HG03135 (cell line): ENCODE data around the gene NAA60.
A peak's percentile ranks its signal among the peaks of the same experiment; 100 is the strongest.

ENCODE experiments used
- ATAC-seq: cut with Tn5 transposase; IDR thresholded peaks from one replicate; pipeline ENCODE4 v1.9.1; 2021; ENCODE audit warnings: mild to moderate bottlenecking, moderate library complexity; ENCODE audit not compliant: unreplicated experiment

The NAA60 gene

DNA sequence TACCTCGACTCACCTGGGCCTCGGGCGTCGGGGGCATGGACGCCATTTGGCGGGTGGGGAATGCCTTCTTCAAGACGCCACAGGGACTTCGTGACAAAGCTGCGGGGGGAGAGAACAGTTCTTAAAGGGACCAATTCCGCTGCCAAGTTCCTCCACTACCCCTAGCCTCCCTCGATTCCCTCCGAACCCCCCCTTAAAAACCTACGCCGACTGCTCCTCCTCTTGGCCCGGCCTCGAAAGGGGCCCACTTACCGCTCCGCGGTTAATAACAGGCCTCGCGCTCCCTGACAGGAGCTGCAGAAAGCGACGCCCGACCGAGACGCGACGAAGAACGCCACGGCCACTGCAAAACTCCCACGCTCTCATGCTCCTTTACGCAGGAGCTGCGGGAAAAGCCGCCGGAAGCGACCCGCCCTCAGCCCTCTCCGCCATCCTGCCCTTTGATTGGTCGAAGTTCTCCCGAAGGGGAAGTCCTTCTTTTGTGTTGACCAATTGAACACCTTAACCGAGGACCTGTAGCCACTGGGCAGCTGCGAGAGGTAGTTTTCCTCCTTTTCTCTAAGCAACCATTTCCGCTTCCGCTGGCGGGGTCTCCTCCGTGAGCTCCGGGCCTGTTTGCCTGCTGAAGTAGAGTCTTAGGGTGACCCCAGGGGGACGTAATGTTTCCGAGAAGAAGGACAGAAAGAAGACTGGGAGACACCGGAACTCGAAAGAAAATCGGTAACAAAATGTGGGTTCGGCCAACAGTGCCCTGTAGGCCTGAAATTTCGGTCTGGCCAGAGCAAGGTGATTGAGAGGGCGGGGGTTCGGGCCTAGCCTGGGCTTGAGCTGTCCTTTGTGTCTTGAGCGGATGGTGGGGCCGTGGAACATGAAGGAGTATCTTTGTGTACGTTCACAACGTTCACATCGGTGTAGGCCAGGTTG is at the start of gene NAA60, which contains the start of gene ZNF597:
TSS of gene NAA60 (plus strand) at position 573 of the 924 bp plus-strand sequence. CDS start 32,548 bp downstream, outside the sequence.
TSS of gene ZNF597 (minus strand) at position 397 of the 924 bp plus-strand sequence. CDS start at position 46, 351 bp downstream.
- peak; percentile 88 for ATAC-seq

DNA sequence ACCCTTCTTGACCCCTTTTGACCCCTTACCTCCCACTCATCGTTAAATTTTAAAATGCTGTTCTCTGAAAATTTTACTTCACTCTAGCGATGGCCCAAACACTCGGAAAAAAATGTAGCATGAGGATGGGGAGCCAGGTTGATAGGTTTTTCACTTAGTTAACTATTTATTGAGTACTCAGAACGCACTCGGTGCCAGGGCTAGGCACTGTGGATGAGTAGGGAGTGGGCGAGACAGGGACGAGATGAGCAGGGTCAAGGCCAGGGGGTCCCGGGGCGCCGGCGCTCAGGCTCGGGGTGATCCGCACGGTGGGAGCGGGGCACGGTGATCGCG is 43.1 kb upstream of the NAA60 start:
- ATAC-seq = no peak

DNA sequence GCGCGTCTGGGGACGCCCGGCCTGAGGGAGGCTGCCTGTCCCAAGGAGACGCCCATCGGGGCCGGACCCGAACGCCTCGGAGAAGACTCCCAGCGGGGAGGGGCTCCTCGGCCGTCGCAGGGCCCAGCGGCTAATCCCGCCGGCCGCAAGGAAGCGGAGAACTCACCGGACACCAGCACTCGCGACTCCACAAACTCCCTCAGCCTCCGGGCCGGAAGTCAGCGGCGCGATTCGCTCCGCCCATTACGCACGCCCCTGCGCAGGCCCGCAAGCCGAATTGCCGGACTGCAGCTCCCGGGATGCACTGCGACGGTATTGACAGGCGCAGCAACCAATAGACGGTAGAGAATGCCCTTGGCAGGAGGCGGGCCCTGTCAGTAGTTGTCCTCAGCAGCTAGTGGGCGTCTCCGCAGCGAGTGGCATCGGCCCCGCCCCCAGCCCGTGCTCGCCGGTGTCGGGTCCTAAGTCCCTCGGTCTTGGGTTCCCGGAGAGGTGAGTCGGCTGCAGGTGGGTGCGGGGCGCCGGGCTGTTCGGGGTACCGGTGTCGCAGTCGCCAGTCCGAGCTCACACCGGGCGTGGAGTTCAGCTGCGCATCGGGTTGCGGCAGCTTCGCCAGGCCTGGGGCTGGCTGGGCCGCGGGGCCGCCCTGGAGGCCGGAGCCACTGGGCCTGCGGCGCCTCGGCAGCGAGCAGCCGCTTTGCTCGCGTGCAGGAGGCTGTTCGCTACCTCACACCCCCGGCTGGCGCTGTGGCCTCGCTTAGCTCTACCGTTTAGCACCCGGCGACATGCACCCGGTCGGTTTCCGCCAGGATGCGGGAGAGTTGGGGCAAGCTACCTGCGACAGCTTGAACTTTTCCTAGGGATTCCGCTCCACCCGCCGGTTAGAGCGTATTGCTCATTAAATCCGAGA is 42.4 kb upstream of the NAA60 start, which contains the start of the genes ZNF174 and ZSCAN32:
TSS of gene ZNF174 (plus strand) at position 437 of the 910 bp plus-strand sequence. CDS start 790 bp downstream, outside the sequence.
TSS of gene ZSCAN32 (minus strand) at position 226 of the 910 bp plus-strand sequence. CDS start 3,447 bp downstream, outside the sequence.
- peak; percentile 96 for ATAC-seq

DNA sequence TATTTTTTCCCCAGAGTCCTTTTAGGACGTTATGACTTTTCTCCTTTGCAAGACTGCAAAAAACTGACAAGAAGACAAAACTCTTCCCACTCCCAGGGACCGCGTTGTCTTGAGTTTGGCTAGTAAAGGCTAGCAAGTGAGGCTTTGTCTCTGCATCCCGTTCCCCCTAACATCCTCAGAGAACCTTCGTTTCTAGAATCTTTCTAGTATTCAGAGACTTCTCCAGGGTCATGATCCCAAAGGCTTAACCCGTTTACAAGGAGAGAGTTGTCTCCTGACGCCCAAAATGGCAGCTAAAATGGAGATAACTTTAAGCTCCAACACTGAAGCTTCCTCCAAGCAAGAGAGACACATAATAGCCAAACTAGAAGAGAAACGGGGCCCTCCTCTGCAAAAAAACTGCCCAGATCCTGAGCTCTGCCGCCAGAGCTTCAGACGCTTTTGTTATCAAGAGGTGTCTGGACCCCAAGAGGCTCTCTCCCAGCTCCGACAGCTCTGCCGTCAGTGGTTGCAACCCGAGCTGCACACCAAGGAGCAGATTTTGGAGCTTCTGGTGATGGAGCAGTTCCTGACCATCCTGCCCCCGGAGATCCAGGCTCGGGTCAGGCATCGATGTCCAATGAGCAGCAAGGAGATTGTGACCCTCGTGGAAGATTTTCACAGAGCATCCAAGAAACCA is 41.6 kb upstream of the NAA60 start:
- no peak for ATAC-seq

DNA sequence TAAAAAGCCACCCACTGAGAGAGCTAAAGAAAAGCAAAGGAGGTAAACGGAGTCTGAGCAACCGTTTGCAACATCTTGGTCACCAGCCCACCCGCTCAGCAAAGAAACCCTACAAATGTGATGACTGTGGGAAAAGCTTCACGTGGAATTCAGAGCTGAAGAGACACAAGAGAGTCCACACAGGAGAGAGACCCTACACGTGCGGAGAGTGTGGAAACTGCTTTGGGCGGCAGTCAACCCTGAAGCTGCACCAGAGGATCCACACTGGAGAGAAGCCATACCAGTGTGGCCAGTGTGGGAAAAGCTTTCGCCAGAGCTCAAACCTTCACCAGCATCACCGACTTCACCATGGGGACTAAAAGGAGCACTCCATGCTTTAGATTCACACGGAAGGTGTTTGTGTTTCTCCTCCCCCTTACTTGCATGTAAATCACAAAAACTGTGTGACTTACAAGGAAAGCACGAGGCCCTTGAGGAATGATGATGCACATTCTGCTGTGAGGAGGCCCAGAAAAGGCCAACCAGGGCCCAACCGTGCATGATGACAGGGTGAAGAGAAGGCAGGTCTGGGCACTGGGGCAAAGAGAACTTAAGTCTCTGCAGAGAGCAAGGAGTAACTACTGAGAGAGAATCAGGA is 34.8 kb upstream of the NAA60 start:
- ATAC-seq = no peak

DNA sequence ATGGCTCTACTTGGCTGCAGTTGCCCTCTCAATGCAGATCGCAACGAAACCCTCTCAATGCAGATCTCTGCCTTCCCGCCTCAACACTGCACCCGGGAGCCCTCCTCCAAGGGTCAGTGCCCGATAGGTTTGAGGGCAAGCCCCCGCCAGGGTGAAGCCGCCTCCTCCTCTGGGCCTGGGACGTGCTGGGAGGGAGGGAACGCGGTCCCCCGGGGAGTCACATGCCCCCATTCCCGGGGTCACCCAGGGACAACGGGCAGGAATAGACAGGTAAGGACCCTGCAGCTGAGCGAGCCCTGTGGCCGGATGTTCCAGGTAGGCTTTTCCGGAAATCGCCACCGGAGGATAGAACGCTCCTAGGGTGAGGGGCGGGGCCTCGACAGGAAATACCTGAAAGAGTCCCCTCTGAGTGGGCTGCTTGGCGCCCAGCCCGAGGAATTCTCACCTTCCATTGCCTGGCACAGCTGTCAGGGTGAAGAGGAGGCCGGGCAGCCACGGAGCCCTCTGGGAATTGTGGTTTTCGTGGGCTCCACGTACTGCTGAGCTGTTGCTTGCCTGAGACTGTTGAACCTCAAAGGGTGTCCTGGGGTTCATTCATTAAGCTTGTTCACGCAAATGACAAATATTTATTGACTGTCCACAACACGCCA is 29.6 kb upstream of the NAA60 start:
- ATAC-seq = no peak

DNA sequence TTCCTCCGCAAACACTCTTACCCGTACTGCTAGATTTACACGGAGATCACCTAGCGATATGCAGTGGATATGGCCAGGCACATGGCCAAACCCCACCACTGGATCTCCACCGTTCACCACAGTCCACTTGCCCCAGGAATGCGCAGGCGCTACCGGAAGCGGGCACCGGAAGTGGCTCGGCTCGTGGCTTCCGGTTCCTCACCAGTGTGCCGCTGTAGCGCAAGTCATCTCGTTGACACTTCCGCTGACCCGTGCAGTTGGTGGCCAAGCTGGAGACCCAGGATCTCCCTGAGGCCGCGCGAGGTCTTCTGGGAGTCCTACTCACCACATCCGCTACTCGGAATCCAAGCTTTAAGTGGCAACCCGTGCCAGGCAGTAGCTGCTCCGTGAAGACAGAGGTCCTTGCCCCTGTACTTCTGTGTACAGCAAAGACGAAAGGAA is 11.7 kb upstream of the NAA60 start:
- ATAC-seq = no peak

DNA sequence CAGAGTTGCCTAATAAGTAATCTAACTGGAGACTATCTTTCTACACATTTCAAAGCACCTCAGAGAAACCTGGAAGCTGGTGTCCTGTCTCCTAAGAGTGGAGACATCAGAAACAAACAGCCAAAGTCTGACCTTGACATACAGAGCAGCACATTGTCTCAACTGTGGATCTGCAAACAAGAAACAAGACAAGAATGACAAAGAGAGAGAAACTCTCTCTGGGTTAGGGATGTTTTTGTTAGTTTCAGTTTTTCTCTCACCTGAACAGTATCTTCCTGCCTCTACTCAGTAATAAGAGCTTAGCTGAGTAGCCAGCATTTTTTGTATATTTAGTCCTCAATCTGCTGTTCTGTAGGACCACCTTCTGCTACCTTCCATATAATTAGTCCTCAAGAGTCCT is 9.1 kb upstream of the NAA60 start:
- ATAC-seq = no peak

DNA sequence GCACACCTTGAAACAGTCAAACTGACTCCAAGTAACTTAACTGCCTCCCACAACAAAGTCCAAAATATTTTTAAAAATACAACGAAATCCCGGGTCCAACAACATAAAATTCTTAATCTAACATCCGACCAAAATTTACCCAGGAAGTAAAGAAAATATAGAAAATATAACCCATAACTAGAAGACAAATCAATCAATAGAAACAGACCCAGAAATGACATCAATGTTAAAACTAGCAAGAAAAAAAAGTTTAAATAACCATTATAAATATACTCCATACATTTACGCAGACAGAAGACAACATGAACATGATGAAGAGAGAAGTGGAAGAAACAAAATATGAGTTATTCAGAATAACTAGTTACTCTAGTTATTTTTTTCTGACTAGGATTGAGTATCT is 3.8 kb upstream of the NAA60 start:
- ATAC-seq = no peak

DNA sequence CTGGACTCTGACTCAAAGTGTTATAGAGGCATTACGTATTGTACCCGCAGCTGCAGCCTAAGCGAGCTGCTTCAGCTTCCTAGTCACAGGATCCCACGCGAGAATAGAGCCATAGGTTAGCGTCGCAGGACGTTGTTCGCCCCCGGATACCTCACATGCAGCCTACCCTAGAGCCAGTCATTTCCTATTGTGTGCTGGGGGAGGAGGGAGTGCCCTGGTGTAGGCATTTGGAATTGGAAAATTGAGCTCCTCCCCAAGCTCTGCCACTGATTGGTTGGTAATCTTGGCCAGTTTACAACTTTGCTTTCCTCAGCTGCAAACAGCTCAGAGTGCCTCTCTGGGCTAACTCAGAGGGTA is 530 bp downstream of the NAA60 start:
- ATAC-seq = peak; percentile 20

DNA sequence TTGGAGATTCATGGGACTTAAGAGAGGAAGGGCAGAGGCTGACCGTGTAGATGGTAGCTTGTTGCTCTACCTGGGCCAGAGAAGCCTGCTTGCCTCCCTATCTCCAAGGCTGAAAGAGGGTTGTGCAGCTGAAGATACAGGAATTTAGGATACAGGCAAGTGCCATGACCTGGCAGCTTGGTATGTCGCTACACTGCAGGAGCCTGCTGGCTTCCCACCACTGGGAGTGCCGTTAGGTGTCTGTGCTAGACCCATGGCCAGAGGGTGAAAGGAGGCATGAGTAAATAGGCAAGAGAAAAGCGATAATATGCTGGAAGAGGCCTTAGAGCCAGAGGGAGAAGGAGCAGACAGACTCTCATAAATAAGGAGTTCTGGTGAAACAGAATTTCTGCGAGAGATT is 10.6 kb downstream of the NAA60 start:
- no peak for ATAC-seq

DNA sequence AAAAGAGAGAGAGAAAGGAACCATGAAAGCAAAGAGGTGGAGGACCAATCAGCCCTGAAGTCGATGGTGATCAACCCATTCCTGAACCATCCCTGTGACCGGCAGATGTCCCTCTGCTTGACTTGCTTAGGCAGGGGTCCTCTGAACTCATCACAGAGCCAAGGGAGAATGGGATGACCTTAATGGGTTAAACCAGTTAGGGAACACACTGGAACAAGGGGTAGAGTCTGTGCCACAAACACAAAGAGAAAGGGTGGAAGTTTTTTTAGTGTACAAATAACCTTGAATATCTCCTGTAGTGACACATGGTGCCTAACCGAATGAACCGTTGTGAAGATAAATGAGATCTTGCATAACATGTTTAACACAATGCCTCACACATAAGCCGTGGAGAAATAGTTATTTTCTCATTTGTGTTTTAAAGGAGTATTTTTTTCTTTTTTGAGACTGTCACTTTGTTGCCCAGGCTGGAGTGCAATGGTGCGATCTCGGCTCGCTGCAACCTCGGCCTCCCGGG is 11.2 kb downstream of the NAA60 start:
- ATAC-seq = no peak

DNA sequence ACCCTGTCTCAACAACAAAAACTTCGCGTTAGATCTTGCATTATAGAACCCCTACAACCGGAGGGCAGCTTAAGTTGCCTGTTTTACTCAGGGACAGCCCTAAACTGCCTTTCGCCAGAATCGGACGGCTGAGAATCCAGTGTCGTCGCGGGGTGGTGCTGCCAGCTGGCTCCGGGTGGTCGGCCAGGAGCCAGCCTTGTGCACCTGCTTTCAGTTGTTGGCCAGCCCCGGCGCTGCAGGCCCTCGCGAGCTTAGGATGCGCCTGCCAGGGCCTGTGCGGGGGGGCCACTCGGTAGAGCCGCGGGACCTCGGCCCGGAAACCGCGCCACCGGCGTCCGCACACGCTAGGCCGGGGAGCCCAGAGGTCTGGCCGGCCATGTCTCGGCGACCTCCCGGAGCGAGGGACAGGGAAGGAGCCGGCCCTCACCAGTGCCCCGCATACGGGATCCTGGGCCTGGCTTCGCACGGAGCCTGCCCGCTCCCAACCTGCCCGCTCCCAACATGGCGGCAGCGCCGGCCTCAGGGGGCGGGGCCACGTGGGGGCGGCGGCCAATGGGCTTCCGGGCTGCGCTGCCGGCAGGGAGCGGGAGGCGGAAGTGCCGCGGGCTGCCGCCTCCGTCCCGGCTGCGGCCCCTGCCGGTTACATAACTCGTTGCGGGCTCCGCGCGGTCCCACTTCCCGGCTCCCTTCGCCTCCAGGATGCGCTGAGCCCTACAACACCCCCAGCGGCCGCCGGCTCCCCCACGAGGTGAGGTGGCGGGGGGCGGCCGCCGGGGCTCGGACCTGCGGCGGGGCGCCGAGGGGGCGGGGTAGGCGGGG is 14.2 kb downstream of the NAA60 start:
- peak; percentile 82 for ATAC-seq

DNA sequence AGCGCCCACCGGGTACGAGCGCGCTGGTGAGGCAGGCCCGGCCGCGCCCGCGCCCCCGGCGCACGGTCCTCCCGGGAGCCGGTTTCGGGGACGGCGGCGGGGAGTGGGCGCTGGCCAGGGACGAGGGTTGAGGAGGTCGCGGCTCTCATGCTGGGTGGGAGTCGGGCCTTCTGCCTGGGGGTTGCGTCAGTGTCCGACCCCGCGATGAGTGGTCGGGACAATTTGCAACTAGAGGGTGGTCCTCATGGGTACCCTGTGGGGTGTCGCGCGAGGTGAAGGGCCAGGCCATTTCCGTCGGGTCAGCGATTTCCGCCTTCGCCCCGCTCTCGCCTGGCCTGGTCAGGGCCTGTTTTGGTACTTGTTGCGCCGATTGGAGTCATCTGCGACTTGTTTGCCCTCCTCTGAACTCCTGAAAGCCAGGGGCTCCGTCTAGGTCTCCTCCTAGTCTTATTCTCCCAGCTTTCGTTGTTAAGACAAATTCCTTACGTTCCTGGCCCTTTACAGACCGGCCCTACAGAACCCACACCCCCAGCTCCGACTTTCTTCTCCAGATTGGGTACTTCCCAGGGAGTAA is 14.9 kb downstream of the NAA60 start:
- ATAC-seq = peak; percentile 14

DNA sequence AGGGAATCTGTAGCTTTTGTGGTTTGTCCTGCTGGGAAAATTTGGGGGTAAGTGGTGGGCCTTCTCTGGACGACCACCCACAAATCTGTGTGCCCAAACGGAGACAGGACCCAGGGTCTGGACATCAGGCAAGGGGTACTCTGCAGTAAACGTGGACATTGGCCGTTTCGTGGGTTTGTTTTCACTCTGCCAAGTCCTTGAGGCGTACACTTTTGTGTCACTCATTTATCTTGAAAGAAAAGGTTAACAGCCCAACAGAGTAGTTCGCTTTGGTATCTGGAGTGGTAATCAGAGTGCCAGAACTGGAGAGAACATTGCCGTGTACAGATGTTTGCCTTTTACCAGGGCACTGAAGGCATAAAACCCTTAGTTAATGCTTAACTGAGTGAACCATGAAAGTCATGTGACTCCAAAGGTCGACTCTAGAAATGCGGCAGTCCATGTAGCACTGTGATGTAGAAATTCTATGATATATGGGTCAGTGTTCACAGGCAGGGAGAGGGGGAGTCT is 15.4 kb downstream of the NAA60 start:
- no peak for ATAC-seq

DNA sequence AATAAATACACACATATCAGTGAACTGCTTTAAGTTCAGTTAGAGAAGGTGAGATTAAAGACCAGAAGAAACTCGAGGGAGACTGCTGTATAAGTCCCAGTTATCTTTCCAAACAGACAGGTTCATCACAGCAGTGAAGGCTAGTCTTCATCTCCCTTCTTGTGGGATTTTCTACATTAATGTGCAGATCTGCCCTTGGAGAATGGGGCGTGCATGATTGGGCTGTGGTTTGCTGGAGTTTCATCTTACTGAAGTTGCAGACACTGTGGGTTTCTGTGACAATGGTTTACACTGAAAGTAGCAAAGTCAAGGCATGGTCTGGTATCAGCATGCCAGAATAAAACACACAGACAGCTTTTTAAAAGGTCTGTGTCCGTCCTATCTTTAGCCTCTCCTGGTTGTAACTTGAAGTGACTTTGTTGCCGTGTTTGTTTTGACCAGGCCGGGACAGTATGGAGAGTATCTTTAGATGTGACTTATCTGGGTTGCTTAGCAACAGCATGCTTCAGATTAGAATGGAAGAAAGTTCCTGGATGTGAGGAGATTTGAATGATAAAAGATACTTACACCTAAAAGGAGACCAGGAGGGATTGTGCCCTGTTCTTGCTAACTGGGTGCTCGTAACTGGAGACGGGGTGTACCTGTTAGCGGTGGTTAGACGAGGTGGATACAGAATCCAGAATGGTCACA is 16.1 kb downstream of the NAA60 start:
- ATAC-seq = no peak

DNA sequence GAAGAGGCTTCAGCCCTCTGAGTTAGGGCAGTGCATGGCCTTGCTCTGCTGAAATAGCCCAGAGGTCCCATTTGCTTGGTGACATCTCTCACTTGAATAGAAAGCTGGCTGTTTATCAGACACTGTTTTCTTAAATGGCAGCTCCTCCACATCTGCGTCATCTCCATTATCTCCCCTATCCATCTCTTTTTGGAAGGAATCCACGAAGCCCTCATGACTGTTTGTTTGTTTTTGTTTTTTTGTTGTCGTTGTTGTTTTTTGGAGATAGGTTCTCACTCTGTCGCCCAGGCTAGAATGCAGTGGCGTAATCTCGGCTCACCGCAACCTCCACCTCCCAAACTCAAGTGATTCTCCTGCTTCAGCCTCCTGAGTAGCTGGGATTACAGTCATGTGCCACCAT is 16.6 kb downstream of the NAA60 start:
- no peak for ATAC-seq

DNA sequence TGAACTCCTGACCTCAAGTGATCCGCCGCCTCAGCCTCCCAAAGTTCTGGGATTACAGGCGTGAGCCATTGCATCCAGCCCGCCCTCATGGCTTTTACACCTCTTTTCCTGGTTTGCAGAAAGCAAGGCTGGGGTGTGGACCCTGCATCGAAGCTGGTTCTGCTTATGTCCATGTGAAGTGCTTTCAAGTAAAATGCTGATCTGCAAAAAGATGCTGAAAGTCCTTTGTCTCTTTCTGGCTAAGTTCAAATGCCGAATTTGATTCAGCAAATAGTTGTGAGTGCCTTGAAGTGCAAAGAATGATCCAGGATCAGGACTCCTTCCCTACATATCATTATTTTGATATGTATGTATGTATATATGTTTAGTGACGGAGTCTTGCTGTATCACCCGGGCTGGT is 17.1 kb downstream of the NAA60 start:
- no peak for ATAC-seq
